WI38 (cell line): ENCODE data around the gene GABRD.

Source experiments
- H3K4me3 ChIP-seq: 2 replicates; pipeline ENCODE4 v1.5.1; 2011; ENCODE audit warnings: low read depth, mild to moderate bottlenecking, control low read depth, low read length
- CTCF ChIP-seq: IDR thresholded peaks from 2 replicates; pipeline ENCODE4 v1.5.1; 2012; ENCODE audit warnings: low read depth, mild to moderate bottlenecking, control low read depth, low read length

GABRD gene

GRCh38 chr1:1997576-1997975, 21.6 kb upstream of the GABRD start:
- H3K4me3 ChIP-seq = no peak overlapping the region
- TF ChIP-seq CTCF = no peak

- no peak for TF ChIP-seq CTCF
Measured at GRCh38 chr1:2000432-2000831, 18.7 kb upstream of the GABRD start.

GRCh38 chr1:2000850-2001249, 18.3 kb upstream of the GABRD start:
- no peak for TF ChIP-seq CTCF

More at GRCh38 chr1:2000432-2000831, 18.7 kb upstream of the GABRD start:
- H3K4me3 ChIP-seq = no peak overlapping the region

GRCh38 chr1:2001773-2002411, 17.3 kb upstream of the GABRD start:
- TF ChIP-seq CTCF = no peak
- no peak overlapping the region for H3K4me3 ChIP-seq

More at GRCh38 chr1:2000850-2001249, 18.3 kb upstream of the GABRD start:
- no peak overlapping the region for H3K4me3 ChIP-seq

GRCh38 chr1:2003541-2004131, 15.5 kb upstream of the GABRD start, which contains the start of gene CFAP74:
CFAP74 (minus strand) TSS chr1:2003786; CDS start chr1:1990956, 12,830 bp downstream.
- TF ChIP-seq CTCF = no peak
- no peak within 1 kb of the TSS for H3K4me3 ChIP-seq

- no peak for TF ChIP-seq CTCF
Measured at GRCh38 chr1:2004856-2005255, 14.3 kb upstream of the GABRD start.

More at GRCh38 chr1:2004856-2005255, 14.3 kb upstream of the GABRD start:
- H3K4me3 ChIP-seq = no peak overlapping the region
